Stimulated activated CD8-positive, alpha-beta memory T cell treated with anti-CD3 and anti-CD28 coated beads, Interleukin-2, amount 100 ng/mL, for 48 hours (primary cell): ENCODE measurements around the gene PSMD11.

Experiments used
- DNase-seq, 2 donors: peaks; one replicate each; pipeline ENCODE4 v3.0.0-alpha.2; 2020; ENCODE audit warnings: low read depth in 2 of 2

Gene PSMD11

DNA sequence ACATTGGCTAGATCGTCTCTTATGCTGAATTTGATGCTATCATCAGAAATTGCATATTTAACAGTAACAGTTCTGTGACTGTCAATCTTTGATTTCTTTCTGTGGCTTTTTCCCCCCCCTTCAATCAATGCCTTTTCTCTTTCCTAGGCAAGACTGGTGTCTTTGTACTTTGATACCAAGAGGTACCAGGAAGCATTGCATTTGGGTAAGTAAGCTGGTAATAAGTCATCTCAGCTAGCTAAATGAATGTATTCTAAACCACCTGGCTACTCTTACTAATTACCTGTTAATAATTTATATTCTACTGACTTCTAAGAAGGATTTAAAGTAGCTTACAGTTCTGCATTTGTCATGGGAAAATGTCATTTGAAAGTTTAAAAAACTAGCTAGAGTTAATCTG is 20.1 kb downstream of the PSMD11 start:
- no peak for DNase-seq

DNA sequence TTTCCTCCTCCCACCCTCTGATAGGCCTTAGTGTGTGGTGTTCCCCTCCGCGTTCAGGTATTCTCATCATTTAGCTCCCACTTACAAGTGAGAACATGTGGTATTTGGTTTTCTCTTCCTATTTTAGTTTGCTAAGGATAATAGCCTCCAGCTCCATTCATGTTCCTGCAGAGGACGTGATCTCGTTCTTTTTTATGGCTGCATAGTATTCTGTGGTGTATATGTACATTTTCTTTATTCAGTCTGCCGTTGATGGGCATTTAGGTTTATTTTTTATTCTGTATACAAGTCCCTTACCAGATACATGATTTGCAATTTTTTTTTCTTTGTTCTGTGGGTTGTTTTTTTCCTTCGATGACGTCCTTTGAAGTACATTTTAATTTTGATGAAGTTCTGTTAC is 23.6 kb downstream of the PSMD11 start:
- no peak for DNase-seq

DNA sequence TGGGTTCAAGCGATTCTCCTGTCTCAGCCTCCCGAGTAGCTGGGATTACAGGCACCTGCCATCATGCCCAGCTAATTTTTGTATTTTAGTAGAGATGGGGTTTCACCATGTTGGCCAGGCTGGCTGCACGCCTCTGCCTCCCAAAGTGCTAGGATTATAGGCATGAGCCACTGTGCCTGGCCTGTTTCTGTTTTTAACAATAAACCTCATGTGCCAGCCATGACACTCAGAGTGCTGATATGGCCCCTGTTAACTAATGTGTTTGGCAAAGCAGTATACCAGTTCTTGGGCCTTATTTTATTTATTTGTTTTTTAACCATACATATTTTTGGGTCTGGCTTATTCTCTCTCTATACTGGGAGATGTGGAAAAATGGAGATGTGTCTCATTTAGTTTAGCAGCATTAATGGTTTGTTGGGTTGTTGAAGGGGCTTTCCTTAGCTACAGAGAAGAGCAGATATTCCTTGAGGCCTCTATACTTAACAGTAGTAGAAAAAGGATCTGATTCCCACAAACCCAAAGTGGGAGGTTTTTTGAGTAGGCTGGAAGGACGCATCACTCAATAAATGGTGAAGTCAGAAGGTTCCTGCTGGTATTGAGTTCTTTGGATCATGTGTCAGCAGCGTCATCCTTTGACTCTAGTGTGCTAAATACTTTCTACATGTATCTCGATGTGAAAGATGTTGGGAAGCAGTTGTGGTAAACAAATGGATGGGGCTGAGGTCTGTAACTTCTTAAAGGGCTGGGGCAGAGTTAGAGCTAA is 26.3 kb downstream of the PSMD11 start:
- DNase-seq, result no peak

DNA sequence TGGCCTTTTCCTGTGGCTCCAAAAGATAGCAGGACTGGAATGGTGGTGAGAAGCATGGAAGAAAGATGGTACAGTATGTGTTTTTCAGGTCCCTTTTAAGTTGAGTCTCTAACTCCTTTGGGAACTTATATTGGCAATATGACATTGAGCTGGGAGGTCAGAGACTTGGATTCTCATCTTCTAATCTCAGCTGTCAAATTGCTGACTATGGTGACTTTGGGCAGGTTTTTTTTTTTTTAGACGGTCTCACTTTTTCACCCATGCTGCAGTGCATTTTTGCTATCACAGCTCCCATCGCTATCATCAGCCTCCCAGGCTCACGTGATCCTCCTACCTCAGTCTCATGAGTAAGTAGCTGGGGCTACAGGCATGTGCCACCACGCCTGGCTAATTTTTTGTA is 27.3 kb downstream of the PSMD11 start:
- DNase-seq, result no peak

DNA sequence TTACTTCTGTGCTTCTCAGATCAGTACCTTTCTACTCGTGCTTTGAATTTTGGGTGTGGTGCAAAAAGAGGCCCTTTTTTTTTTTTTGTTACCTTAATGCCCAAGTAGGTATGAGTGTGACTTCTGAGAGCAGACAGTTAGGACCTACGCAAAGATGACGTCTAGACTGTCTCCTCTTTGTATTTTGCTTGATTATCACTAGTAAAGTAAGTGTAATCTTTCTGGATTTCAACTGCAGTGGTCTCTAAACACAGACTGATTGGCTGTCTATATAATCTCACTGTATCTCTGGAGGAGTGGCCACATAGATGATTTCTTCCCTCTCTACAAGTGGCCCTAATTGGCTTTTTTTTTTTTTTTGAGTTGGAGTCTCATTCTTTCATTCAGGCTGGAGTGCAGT is 30.9 kb downstream of the PSMD11 start:
- no peak for DNase-seq

DNA sequence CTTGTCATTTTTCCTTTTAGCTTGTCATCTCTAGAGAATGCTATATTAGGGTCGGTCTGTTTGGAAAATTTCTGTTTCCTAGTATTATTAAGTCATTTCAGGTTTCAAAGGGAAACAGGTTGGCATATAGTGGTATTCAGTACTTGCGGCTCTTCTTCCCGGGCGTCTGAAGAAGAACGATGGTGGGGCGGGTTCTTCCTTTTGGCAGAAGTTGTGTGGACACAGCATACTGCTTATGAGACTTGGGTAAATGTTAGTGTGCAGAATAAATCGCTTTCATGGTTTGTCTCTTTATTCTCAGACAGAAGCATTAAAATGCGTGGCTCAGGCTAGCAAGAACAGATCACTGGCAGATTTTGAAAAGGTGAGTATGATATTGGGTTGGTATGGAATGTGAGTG is 32.9 kb downstream of the PSMD11 start:
- DNase-seq, result no peak

DNA sequence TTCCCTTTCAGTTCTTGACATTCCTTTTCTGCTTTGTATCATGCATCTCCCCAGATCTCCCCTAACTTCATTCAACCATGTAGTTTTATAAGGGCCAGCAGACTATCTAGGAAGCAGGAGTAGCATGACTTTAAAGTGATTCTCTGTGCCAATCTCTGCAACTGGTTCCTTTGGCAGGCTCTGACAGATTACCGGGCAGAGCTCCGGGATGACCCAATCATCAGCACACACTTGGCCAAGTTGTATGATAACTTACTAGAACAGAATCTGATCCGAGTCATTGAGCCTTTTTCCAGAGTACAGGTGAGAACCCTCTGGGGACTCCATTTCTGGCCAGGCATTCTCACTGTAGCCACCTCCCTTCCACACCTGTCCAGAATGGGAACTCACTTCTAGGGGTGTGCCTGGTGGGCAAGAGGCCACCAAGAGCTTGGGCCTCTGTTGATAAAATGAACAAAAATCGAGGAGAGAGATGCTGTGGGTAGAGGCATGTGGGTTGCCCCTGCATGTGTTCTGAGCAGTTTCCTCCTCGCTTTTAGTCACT is 34.8 kb downstream of the PSMD11 start:
- no peak for DNase-seq

DNA sequence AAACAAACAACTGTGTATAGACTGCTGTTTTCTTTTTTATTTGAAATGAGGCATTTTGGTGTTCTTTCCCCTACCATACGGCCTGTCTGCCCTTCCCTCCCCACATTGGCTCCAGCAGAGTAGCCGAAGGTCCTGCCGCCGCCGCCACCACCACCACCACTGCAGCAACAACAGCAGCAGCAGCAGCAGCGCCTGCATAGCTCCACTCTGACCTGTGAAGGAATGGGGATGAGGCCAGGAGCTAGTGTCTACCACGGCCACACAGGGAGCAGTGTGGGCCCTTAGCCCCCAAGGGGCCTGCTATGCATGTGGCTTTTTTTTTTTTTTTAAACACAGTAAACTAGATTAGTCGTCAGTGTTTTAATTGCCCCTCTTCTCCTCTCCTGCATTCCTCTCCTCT is 36.9 kb downstream of the PSMD11 start:
- no peak for DNase-seq

DNA sequence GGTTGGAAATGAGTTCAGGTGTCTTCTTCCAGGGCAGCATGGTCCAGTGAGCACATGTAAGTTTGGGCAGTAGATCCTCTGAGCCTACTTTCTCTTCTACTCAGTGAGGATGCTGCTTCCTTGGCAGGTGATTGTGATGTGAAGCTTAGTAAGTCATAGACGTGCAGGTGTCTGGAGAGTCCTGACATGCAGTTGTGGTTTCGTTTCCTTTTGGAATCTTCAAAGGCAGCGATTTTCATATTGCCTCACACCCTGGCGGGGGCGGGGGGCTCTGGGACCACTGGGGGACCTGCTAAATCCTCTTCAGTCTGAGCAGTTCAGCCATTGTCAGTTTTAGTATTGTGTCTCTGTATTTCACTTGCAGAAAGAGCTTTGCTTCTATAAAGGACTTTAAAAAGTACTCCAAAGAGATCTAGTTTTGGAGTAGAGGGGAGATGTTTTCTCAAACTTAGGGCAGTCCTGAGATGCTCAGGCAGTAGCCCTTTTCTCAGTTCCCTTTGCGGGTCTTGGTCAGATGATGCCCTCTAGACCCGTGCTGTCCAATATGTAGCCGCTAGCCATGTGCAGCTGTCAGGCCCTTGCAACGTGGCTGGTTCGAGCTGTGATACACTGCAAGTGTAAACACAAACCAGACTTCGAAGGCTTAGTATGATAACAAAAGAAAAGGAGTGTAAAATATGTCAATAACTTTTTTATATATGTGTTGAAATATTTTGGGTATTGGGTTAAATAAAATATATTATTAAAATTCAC is 38.4 kb downstream of the PSMD11 start:
- DNase-seq, result no peak

DNA sequence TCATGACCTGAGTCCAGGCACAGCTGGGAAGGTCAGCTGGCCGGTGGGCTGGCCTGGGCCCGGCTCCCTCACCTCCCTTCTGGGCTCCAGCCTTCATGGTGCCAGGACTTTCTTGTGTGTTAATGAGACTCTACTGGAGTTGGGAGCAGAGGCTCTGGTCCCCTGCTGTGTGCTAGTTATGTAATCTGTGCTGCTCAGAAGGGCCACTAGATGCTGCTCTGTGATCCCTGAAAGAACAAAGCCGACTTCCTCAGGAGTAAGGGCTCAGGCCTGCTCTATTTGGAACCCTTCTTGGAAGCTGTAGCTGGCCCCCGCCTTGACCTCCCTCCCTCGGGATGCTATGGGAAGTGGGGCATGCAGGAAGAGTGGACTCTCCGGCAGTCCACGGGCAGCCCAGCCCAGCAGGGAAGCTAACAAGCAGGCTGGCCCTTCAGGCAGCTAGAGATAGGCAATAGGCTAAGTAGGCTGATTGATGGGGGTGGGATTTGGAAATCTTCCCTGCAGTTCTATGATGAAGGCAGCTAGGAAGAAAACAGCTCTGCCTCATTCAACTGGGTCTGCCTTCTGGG is 39.2 kb downstream of the PSMD11 start:
- no peak for DNase-seq

DNA sequence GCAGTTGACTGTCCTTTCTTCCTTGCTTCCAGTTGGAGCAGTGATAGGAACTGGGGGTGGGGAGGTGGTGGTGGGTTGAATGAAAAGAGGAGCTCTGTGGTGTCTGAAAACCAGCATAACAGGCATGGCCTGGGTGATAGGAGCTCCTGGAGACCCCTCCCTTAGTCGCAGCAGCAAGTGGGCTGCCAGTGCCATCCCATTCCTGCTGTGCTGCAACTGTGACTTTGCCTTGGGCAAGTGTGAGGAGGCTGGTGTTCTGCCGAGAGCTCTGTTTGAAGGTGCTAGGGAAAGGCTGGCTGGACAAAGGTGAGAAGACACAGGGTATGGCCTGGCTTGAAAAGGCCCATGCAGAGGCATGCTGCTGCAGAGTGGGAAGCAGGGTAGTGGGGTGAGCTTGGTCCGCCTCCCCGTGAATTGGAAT is 39.7 kb downstream of the PSMD11 start:
- no peak for DNase-seq

DNA sequence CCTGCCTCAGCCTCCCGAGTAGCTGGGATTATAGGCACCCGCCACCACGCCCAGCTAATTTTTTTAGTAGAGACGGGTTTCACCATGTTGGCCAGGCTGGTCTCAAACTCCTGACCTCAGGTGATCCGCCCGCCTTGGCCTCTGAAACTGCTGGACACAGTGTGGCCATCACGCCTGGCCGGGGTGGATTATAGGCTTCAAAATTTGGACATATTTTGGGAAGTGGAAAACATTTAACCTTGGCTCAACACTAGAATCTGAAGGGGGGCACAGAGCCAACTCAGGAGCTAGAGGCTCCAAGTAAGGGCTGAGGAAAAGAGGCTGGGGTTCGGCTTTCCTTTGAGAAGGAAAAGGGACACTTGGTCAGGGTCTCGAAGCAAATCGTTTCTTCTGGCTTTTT is 40.3 kb downstream of the PSMD11 start:
- no peak for DNase-seq

DNA sequence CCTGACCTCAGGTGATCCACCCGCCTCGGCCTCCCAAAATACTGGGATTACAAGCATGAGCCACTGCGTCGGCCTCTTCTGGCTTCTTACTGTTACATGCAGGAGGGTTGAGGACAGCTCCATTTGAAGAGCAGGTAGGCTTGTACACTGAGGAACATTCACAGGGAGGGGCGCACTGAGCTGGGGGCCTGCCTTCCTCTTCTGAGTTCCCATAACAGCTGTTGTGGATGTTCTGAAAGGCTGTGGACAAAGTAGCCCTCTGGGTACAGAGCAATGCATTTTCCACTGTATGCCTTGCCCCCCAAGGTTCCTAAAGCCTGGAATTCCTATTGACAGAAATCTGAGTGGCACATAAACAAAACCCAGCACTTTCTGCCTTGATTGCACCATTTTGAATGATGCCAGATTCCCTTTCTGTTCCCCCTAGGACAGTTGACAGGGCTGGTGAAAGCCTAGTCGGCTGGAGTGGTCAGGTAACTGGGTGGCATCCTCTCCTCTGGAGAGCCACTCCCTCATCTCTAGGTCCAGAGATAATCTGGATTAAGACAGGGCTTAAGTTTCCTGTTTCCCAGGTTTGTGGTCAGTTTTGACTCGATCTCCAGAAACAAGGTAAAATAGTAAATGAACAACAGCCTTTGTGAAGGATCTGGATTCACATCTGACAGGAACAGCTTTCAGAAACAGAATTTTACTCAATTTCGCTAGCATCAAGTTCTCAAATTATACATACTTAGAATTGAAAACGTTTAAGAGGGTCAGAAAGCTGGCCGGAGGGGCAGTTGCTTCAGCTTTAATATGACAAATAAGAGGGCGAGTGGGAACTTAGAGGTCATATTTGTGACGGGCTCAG is 41.2 kb downstream of the PSMD11 start:
- no peak for DNase-seq

DNA sequence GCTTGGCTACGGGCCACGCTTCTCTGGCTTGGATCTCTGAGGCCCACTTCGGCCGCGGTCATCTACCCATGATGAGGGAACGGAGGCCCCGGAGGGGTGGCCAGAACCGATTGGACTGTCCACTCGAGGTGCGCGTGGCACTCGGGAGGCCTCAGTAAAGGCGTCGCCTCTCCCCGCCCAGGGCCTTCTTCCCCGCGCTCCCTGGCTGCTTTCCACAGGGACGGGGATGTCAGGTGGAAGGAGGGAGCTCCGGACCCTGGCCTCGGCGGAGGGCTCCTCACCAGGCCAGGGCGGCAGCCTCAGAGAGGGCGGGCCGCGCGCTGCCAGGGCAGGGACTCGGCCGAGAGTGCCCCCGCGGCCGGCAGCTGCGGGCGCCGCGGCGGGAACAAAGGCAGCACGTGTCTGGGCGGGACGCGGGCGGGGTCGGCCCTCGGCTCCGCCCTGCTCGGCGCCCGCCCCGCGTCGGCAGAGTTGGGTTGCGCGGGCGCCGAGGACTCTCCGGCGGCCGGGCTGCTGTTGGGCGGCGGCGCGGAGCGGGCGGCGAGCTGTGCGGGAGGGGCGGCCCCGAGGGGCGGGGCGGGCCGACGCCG is 41.9 kb downstream of the PSMD11 start:
- peak; percentile 50 to 55 for DNase-seq

DNA sequence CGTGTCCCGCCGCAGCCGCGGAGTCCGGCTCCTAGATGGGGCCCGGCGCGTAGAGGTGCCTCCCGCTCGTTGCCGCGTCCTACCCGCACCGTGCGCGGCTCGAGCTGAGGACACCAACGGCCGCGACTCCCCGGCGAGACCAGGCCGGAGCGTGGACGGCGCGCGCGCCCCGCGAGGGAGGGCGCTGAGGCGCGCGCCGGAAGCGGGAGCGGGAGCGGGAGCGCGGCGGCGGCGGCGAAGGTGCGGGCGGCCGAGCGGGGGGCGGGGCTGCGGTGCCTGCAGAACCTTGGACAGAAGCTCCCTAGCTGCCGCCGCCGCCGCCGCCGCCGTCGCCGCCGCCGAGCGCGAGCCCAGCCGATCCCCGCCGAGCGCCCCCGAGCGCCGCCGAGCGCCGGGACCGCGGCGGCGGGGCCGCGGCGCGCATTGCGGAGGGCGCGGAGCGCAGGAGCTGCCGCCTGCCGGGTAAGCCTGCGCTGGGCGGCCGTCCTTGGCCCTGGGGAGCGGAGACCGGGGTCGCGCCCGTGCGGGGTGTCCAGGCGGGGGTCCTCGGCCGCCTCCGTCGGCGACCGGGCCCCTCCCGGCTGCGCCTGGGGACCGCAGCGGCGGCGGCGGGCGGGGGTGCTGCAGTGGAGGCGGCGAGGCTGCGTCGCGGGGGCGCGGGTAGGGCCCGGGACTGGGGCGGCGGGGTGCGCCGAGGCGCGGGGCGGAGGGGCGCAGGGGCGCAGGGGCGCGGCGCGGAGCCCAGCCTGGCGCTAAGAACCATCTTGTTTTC is 42.6 kb downstream of the PSMD11 start, which contains the start of gene CDK5R1:
TSS of gene CDK5R1 (plus strand) at position 293 of the 772 bp plus-strand sequence. CDS start 628 bp downstream, outside the sequence.
- DNase-seq, result peak in 1 of 2 donors; percentile 56

DNA sequence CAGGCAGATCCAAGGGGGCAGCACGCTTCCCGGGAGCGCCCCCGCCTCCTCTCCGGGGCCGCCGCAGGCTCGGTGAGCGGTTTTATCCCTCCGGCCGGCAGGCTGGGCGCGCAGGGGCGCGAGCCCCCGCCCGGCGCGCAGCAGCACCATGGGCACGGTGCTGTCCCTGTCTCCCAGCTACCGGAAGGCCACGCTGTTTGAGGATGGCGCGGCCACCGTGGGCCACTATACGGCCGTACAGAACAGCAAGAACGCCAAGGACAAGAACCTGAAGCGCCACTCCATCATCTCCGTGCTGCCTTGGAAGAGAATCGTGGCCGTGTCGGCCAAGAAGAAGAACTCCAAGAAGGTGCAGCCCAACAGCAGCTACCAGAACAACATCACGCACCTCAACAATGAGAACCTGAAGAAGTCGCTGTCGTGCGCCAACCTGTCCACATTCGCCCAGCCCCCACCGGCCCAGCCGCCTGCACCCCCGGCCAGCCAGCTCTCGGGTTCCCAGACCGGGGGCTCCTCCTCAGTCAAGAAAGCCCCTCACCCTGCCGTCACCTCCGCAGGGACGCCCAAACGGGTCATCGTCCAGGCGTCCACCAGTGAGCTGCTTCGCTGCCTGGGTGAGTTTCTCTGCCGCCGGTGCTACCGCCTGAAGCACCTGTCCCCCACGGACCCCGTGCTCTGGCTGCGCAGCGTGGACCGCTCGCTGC is 43.3 kb downstream of the PSMD11 start:
- peak in 1 of 2 donors; percentile 19 for DNase-seq

DNA sequence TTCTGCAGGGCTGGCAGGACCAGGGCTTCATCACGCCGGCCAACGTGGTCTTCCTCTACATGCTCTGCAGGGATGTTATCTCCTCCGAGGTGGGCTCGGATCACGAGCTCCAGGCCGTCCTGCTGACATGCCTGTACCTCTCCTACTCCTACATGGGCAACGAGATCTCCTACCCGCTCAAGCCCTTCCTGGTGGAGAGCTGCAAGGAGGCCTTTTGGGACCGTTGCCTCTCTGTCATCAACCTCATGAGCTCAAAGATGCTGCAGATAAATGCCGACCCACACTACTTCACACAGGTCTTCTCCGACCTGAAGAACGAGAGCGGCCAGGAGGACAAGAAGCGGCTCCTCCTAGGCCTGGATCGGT is 43.9 kb downstream of the PSMD11 start:
- no peak for DNase-seq

DNA sequence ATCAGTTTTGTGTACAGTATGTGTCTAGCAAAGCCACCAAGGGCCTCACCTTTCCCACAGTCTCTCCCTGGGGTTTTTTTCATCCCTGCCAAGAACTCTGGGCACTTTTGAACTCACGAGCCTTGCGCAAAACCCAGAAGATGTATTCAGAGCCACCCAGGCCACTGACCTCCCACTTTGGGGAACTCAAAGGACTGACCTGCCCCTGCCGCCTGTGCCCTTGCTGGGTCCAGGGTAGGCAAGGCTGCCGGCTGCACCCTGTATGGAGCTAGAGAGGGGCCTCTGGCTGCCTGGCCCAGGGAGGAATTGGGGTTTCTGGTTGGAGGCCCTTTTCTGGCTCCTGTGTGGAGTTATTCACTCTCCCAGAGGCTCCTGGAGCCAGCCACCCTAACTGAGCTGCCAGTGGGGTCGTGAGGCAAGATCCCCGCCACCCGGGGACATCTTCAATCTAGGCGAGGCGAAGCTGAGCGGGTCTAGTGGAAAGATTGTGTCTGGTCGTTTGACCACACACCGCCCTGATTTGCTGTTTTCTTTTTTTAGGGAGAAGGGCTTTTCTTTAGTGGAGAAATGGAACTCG is 44.4 kb downstream of the PSMD11 start:
- DNase-seq, result no peak

DNA sequence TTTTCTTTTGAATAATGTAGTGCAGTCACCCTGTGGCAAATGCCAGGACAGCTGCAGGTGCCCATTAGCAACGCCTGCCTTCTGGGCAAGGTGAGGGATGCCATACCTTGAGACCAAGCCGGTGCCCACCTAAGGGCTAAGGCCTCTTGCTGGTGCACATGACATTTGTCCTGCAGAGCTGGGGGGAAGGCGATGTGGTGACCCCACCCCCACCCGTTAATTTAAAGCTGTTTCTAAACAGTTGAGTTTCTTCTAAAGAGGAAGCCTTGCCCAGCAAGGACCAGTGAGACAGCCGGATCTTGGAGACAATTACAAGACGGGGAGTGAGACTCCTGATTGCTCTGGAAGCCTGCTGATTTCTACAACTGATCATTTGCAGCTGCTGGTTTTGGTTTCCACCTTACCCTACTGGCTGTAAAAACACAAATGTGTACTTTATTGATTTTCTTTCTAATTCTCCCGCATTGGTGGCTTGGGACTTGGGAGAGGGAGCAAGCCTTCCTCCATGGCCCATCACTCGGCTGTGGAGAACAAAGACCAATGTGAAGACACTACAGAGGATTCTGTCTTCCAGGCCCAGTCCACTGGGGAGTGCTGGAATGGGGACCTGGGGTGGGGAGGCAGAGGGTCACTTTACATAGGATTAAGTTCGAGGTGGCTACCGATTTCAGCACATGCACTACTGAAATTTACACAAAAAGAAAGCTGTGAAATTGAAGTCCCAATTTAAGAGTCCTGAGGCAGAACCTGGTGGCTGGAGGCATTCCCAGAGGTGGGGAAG is 45.2 kb downstream of the PSMD11 start:
- DNase-seq, result no peak
